HepG2 (cell line): Measurements from ENCODE around the gene MAT2A. TPM values are rescaled to one million over a fixed set of nuclear protein-coding genes. Genes with fewer than 3 reads are reported as not detected.

Experiments
- RFX5 ChIP-seq: IDR thresholded peaks from 2 replicates; pipeline ENCODE4 v1.6.1; 2011; ENCODE audit warnings: low read depth, low read length, improper control_type of control experiment
- RXRA ChIP-seq: sonication (generic); formaldehyde crosslinking; IDR thresholded peaks from 2 replicates; pipeline ENCODE4 v1.5.1; 2020; ENCODE audit warnings: missing genetic modification reagents
- TEAD3 ChIP-seq: optimal IDR thresholded peaks from 2 replicates; pipeline ENCODE3; 2016; ENCODE audit warnings: borderline replicate concordance
- ZMYM3 ChIP-seq: sonication (generic); formaldehyde crosslinking; IDR thresholded peaks from 2 replicates; pipeline ENCODE4 v1.5.1; 2020; ENCODE audit warnings: mild to moderate bottlenecking, missing genetic modification reagents
- ZNF160 ChIP-seq: sonication (generic); formaldehyde crosslinking; IDR thresholded peaks from 2 replicates; pipeline ENCODE4 v1.8.0; 2022; ENCODE audit warnings: mild to moderate bottlenecking, inconsistent platforms, missing genetic modification reagents
- ZNF274 ChIP-seq: sonication (generic); formaldehyde crosslinking; IDR thresholded peaks from 2 replicates; pipeline ENCODE4 v1.5.1; 2020; ENCODE audit warnings: mild to moderate bottlenecking, missing genetic modification reagents
- ZNF292 ChIP-seq: sonication (generic); formaldehyde crosslinking; IDR thresholded peaks from 2 replicates; pipeline ENCODE4 v1.8.1; 2022; ENCODE audit warnings: mild to moderate bottlenecking, low read depth, missing genetic modification reagents, borderline replicate concordance
- polyA plus RNA-seq, 8 experiments: library from polyadenylated mRNA; depleted of rRNA in 3 of 8; stranded (reverse) in 7 of 8; unstranded in 1 of 8; fragments of >200 nt; fragmentation: Illumina TruSeq in 4 of 8; extraction: Trizol in 4 of 8; gene quantifications; 2 replicates each; pipeline versions ENCODE4 v1.2.1 to v1.2.3, GENCODE V29; 2011 to 2016; ENCODE audit warnings: low read depth in 4 of 8, missing spikeins in 1 of 8, mixed read lengths in 1 of 8; ENCODE audit not compliant: insufficient read depth in 1 of 8
- total RNA-seq, 5 experiments: library from RNA; depleted of rRNA; stranded (reverse); fragments of >200 nt; fragmentation: Illumina TruSeq; extraction: Trizol; gene quantifications; 2 replicates each; pipeline ENCODE4 v1.2.3, GENCODE V29; 2016; ENCODE audit warnings: low read depth in 1 of 5
- TF ChIP-seq, protein P1 (sequence below): IDR thresholded peaks from 2 replicates; pipeline ENCODE4 v1.6.1; 2016; ENCODE audit warnings: control low read depth
- TF ChIP-seq, protein P2 (sequence below), 2 experiments: fragments of 450-650 bp in 1 of 2; sonication (generic) in 1 of 2; formaldehyde crosslinking in 1 of 2; IDR thresholded peaks; 2 replicates each; pipeline versions ENCODE4 v1.6.1 to v1.8.0; 2016 to 2022; ENCODE audit warnings: antibody characterized with exemption in 1 of 2, mild to moderate bottlenecking in 1 of 2, missing genetic modification reagents in 1 of 2
- TF ChIP-seq, protein P3 (sequence below): sonication (generic); formaldehyde crosslinking; IDR thresholded peaks from 2 replicates; pipeline ENCODE4 v1.5.0; 2020; ENCODE audit warnings: missing genetic modification reagents, mild to moderate bottlenecking, borderline replicate concordance
- TF ChIP-seq, protein P4 (sequence below): sonication (generic); formaldehyde crosslinking; IDR thresholded peaks from 2 replicates; pipeline ENCODE4 v1.4.0; 2020; ENCODE audit warnings: missing genetic modification reagents, borderline replicate concordance
- TF ChIP-seq, protein P5 (sequence below): sonication (generic); formaldehyde crosslinking; IDR thresholded peaks from 2 replicates; pipeline ENCODE4 v1.5.0; 2020; ENCODE audit warnings: missing genetic modification reagents

MAT2A gene
- total and polyA plus RNA-seq, 2 of the 13 experiments (the other 11 are each of a cell fraction or from before 2014, with no cell fraction given), result 155 to 331 TPM

DNA sequence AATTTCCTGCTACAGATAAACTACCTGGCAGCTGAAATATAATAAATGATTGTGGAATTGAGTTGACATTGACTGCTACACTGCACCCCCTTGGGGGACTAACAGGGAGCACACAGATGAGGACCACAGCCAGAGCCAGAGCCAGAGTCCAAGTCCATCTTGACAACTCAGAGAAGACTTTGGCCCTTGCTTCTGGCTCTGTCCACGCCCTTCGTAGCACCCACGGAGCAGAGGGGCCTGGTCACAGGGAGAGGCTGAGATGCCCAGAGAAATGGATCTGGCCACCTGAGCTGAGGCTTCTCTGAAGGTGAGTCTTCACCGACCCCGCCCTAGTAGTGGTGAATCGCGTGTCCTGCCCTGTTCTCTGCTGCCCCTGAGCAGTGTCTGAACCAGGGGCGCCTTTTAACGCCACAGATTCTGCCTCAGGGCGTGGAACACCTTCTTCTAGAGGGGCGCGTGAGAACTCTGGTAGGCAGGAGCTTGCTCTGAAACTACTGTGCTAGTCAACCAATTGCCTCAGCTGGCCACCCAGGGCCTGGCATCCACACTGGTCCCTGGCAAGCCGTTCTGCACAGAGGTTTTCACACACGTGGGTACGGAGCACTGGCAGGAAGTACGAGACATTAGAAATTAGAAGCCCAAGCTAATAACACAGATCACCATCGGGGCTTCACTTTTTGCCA lies 35.7 kb upstream of the MAT2A start (continued):
- TF ChIP-seq, protein P1, sequence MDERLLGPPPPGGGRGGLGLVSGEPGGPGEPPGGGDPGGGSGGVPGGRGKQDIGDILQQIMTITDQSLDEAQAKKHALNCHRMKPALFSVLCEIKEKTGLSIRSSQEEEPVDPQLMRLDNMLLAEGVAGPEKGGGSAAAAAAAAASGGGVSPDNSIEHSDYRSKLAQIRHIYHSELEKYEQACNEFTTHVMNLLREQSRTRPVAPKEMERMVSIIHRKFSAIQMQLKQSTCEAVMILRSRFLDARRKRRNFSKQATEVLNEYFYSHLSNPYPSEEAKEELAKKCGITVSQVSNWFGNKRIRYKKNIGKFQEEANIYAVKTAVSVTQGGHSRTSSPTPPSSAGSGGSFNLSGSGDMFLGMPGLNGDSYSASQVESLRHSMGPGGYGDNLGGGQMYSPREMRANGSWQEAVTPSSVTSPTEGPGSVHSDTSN, result no peak
- TF ChIP-seq TEAD3 (CRISPR knock-in tag), result no peak
- TF ChIP-seq RXRA, result 0 out of 2 replicates have a peak, but pooled peaks have one; percentile 25
- no peak for TF ChIP-seq ZNF274 (CRISPR knock-in tag)
- TF ChIP-seq, protein P2, sequence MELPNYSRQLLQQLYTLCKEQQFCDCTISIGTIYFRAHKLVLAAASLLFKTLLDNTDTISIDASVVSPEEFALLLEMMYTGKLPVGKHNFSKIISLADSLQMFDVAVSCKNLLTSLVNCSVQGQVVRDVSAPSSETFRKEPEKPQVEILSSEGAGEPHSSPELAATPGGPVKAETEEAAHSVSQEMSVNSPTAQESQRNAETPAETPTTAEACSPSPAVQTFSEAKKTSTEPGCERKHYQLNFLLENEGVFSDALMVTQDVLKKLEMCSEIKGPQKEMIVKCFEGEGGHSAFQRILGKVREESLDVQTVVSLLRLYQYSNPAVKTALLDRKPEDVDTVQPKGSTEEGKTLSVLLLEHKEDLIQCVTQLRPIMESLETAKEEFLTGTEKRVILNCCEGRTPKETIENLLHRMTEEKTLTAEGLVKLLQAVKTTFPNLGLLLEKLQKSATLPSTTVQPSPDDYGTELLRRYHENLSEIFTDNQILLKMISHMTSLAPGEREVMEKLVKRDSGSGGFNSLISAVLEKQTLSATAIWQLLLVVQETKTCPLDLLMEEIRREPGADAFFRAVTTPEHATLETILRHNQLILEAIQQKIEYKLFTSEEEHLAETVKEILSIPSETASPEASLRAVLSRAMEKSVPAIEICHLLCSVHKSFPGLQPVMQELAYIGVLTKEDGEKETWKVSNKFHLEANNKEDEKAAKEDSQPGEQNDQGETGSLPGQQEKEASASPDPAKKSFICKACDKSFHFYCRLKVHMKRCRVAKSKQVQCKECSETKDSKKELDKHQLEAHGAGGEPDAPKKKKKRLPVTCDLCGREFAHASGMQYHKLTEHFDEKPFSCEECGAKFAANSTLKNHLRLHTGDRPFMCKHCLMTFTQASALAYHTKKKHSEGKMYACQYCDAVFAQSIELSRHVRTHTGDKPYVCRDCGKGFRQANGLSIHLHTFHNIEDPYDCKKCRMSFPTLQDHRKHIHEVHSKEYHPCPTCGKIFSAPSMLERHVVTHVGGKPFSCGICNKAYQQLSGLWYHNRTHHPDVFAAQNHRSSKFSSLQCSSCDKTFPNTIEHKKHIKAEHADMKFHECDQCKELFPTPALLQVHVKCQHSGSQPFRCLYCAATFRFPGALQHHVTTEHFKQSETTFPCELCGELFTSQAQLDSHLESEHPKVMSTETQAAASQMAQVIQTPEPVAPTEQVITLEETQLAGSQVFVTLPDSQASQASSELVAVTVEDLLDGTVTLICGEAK (IDR thresholded peaks at IDR 0.05), result no peak
- TF ChIP-seq, protein P2 (CRISPR knock-in tag; IDR thresholded peaks at IDR 0.05), result peak; percentile 33; the same call in 1 of the 2 replicates
- TF ChIP-seq, protein P3, sequence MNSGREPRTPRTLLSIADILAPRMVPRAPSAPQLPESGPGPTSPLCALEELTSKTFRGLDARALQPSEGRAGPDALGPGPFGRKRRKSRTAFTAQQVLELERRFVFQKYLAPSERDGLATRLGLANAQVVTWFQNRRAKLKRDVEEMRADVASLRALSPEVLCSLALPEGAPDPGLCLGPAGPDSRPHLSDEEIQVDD (CRISPR knock-in tag), result no peak
- no peak for TF ChIP-seq ZMYM3 (CRISPR knock-in tag)
- TF ChIP-seq ZNF160 (CRISPR knock-in tag), result no peak
- TF ChIP-seq, protein P4, sequence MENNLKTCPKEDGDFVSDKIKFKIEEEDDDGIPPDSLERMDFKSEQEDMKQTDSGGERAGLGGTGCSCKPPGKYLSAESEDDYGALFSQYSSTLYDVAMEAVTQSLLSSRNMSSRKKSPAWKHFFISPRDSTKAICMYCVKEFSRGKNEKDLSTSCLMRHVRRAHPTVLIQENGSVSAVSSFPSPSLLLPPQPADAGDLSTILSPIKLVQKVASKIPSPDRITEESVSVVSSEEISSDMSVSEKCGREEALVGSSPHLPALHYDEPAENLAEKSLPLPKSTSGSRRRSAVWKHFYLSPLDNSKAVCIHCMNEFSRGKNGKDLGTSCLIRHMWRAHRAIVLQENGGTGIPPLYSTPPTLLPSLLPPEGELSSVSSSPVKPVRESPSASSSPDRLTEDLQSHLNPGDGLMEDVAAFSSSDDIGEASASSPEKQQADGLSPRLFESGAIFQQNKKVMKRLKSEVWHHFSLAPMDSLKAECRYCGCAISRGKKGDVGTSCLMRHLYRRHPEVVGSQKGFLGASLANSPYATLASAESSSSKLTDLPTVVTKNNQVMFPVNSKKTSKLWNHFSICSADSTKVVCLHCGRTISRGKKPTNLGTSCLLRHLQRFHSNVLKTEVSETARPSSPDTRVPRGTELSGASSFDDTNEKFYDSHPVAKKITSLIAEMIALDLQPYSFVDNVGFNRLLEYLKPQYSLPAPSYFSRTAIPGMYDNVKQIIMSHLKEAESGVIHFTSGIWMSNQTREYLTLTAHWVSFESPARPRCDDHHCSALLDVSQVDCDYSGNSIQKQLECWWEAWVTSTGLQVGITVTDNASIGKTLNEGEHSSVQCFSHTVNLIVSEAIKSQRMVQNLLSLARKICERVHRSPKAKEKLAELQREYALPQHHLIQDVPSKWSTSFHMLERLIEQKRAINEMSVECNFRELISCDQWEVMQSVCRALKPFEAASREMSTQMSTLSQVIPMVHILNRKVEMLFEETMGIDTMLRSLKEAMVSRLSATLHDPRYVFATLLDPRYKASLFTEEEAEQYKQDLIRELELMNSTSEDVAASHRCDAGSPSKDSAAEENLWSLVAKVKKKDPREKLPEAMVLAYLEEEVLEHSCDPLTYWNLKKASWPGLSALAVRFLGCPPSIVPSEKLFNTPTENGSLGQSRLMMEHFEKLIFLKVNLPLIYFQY (CRISPR knock-in tag), result no peak
- no peak for TF ChIP-seq RFX5
- TF ChIP-seq ZNF292 (CRISPR knock-in tag), result no peak
- TF ChIP-seq, protein P5, sequence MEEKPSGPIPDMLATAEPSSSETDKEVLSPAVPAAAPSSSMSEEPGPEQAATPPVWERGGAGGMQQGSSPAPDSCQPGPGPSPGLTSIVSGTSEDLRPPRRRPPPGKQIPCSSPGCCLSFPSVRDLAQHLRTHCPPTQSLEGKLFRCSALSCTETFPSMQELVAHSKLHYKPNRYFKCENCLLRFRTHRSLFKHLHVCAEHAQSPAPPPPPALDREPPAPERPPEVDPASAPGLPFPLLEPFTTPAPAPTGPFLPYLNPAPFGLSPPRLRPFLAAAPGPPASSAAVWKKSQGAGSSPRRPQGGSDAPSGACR (CRISPR knock-in tag), result no peak
